Measurements from ENCODE around the gene PVALEF.

GRCh38 chr17:81196505-81197408, 31.4 kb downstream of the PVALEF start:
- TF ChIP-seq NR2F6 (IDR thresholded peaks at IDR 0.05) (no peak), NR2F6 (CRISPR knock-in tag; IDR thresholded peaks at IDR 0.05) (no peak), ZFP36 (IDR thresholded peaks at IDR 0.05; ENCODE audit: borderline replicate concordance, low read depth, low read length, partially characterized antibody) (no peak), SP1 (IDR thresholded peaks at IDR 0.05) (no peak), SP1 (CRISPR knock-in tag; IDR thresholded peaks at IDR 0.05) (no peak), FOSL2 (CRISPR knock-in tag; IDR thresholded peaks at IDR 0.05) (no peak), MAFK (conservative IDR thresholded peaks at IDR 0.05 in 1 of 2, IDR thresholded peaks at IDR 0.05 in 1 of 2; ENCODE audit: low read length in 2 of 2) (no peak), ZFP37 (CRISPR knock-in tag; IDR thresholded peaks at IDR 0.05; ENCODE audit: borderline replicate concordance) (no peak)
- TF ChIP-seq, protein P1, sequence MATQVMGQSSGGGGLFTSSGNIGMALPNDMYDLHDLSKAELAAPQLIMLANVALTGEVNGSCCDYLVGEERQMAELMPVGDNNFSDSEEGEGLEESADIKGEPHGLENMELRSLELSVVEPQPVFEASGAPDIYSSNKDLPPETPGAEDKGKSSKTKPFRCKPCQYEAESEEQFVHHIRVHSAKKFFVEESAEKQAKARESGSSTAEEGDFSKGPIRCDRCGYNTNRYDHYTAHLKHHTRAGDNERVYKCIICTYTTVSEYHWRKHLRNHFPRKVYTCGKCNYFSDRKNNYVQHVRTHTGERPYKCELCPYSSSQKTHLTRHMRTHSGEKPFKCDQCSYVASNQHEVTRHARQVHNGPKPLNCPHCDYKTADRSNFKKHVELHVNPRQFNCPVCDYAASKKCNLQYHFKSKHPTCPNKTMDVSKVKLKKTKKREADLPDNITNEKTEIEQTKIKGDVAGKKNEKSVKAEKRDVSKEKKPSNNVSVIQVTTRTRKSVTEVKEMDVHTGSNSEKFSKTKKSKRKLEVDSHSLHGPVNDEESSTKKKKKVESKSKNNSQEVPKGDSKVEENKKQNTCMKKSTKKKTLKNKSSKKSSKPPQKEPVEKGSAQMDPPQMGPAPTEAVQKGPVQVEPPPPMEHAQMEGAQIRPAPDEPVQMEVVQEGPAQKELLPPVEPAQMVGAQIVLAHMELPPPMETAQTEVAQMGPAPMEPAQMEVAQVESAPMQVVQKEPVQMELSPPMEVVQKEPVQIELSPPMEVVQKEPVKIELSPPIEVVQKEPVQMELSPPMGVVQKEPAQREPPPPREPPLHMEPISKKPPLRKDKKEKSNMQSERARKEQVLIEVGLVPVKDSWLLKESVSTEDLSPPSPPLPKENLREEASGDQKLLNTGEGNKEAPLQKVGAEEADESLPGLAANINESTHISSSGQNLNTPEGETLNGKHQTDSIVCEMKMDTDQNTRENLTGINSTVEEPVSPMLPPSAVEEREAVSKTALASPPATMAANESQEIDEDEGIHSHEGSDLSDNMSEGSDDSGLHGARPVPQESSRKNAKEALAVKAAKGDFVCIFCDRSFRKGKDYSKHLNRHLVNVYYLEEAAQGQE (IDR thresholded peaks at IDR 0.05; ENCODE audit: borderline replicate concordance in 1 of 2, low read depth in 1 of 2, low read length in 2 of 2): no peak
- TF ChIP-seq, protein P2, sequence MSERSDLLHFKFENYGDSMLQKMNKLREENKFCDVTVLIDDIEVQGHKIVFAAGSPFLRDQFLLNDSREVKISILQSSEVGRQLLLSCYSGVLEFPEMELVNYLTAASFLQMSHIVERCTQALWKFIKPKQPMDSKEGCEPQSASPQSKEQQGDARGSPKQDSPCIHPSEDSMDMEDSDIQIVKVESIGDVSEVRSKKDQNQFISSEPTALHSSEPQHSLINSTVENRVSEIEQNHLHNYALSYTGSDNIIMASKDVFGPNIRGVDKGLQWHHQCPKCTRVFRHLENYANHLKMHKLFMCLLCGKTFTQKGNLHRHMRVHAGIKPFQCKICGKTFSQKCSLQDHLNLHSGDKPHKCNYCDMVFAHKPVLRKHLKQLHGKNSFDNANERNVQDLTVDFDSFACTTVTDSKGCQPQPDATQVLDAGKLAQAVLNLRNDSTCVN (CRISPR knock-in tag; IDR thresholded peaks at IDR 0.05; ENCODE audit: borderline replicate concordance): no peak
